ENCODE data around the gene MAGOHB. TPM values are rescaled to one million over a fixed set of nuclear protein-coding genes. Genes with fewer than 3 reads are reported as not detected.

Gene MAGOHB
- total RNA-seq, 1 experiment from 2014 or later = 64.5 TPM

GRCh38 chr12:10633541-10633940 is 20.1 kb upstream of the MAGOHB start:
- Histone ChIP-seq H2BK120ac (ENCODE audit: low read depth, low read length, poor library complexity, severe bottlenecking) (no peak overlapping the region), H3K56ac (ENCODE audit: insufficient read length, low read depth, low read length) (no peak overlapping the region), H4K8ac (replicated peaks; ENCODE audit: insufficient read length, low read depth, low read length) (no peak overlapping the region), H3K9ac (ENCODE audit: extremely low read depth, insufficient read length, low read length) (no peak overlapping the region), H3K4me2 (ENCODE audit: insufficient read depth, insufficient read length, low read length) (no peak overlapping the region), H2AFZ (ENCODE audit: low read length) (no peak overlapping the region), H3K23me2 (ENCODE audit: insufficient read length, low read depth, low read length, poor library complexity, severe bottlenecking) (no peaks in the 10 kb centered on the region), H2AK5ac (ENCODE audit: insufficient read length, low read length) (no peak overlapping the region), H3K79me1 (ENCODE audit: insufficient read depth, low read depth, low read length, poor library complexity, severe bottlenecking) (no peaks in the 10 kb centered on the region), H4K5ac (ENCODE audit: insufficient read length, low read depth, low read length) (no peak overlapping the region), H3K79me2 (ENCODE audit: insufficient read depth, low read length) (no peaks in the 10 kb centered on the region), H2BK20ac (ENCODE audit: low read depth, low read length, poor library complexity, severe bottlenecking) (no peak overlapping the region), H2BK15ac (ENCODE audit: low read depth, low read length) (no peak overlapping the region), H3K27ac (ENCODE audit: insufficient read length, low read depth, low read length) (no peak overlapping the region), H2BK12ac (ENCODE audit: insufficient read length, low read depth, low read length) (no peak overlapping the region), H4K20me1 (ENCODE audit: control insufficient read depth, insufficient read depth, insufficient read length) (no peaks in the 10 kb centered on the region), H3K9me3 (ENCODE audit: control insufficient read depth, low read depth, low read length) (no peaks in the 10 kb centered on the region), H3T11ph (ENCODE audit: low read length) (no peak overlapping the region), H3K4ac (ENCODE audit: low read depth, low read length) (no peak overlapping the region), H3K18ac (ENCODE audit: insufficient read length, low read depth, low read length) (no peak overlapping the region), H3K27me3 (ENCODE audit: insufficient read depth, low read length) (no peaks in the 10 kb centered on the region), H3K14ac (ENCODE audit: insufficient read depth, low read length) (no peak overlapping the region), H2BK5ac (ENCODE audit: insufficient read length, low read length) (no peak overlapping the region), H3K4me1 (ENCODE audit: insufficient read depth, low read length) (no peaks in the 10 kb centered on the region), H4K91ac (ENCODE audit: insufficient read length, low read depth, low read length) (no peak overlapping the region), H3K23ac (ENCODE audit: insufficient read length, low read depth, low read length) (no peak overlapping the region)
- H3K4me3 Mint-ChIP-seq = no peak overlapping the region
- peaks cover 10% of the 10 kb centered on the region in 2 experiments for H3K4me1 Mint-ChIP-seq
- H3K36me3 Mint-ChIP-seq (ENCODE audit: insufficient read depth in 1 of 3, low read depth in 3 of 3) = no peaks in the 10 kb centered on the region
- no peak for TF ChIP-seq CTCF (conservative IDR thresholded peaks at IDR 0.05)
- no peaks in the 10 kb centered on the region for H3K27me3 Mint-ChIP-seq (ENCODE audit: low read depth)
- DNase-seq = no peak
- H3K9me3 Mint-ChIP-seq = no peaks in the 10 kb centered on the region
- H3K27ac Mint-ChIP-seq = no peak overlapping the region
- no CpG with 5 or more reads among the region's 3 CpGs for WGBS (ENCODE audit: extremely low coverage, insufficient read length, low lambda C conversion rate)
